Astrocyte (in vitro differentiated cells and primary cell): Measurements from ENCODE around the gene KASH5. TPM values are rescaled to one million over a fixed set of nuclear protein-coding genes. Genes with fewer than 3 reads are reported as not detected.
"Not testable (repeated sequence)": the region's sequence is repeated elsewhere in the genome, so short reads cannot be mapped to it uniquely, and the experiment has no call there.

Source experiments
- DNase-seq: peaks from one replicate; pipeline ENCODE4 v3.0.0-alpha.2; 2010; ENCODE audit warnings: low read depth
- FAIRE-seq: peaks from 2 replicates; lab custom pipeline; 2011; peaks lifted over from hg19 to GRCh38; lab: Jason Lieb, UNC
- H2AFZ ChIP-seq: 2 replicates; pipeline ENCODE4 v1.6.0; 2012; ENCODE audit warnings: low read depth, low read length, inconsistent platforms
- H3K27ac ChIP-seq: 2 replicates; pipeline ENCODE4 v1.5.1; 2011; ENCODE audit warnings: low read depth, low read length, inconsistent platforms
- H3K27me3 ChIP-seq: 2 replicates; pipeline ENCODE4 v1.6.0; 2011; ENCODE audit warnings: low read length, inconsistent platforms; ENCODE audit not compliant: insufficient read depth
- H3K36me3 ChIP-seq: 2 replicates; pipeline ENCODE4 v1.5.1; 2011; ENCODE audit warnings: low read length, inconsistent platforms; ENCODE audit not compliant: insufficient read depth
- H3K4me1 ChIP-seq: 2 replicates; pipeline ENCODE4 v1.5.1; 2011; ENCODE audit warnings: low read length, inconsistent platforms; ENCODE audit not compliant: insufficient read depth
- H3K4me2 ChIP-seq: 2 replicates; pipeline ENCODE4 v1.6.0; 2012; ENCODE audit warnings: low read length, inconsistent platforms
- H3K4me3 ChIP-seq: 2 replicates; pipeline ENCODE4 v1.5.1; 2011; ENCODE audit warnings: low read depth, mild to moderate bottlenecking, low read length, inconsistent platforms; ENCODE audit not compliant: insufficient read depth
- H3K79me2 ChIP-seq: 2 replicates; pipeline ENCODE4 v1.6.0; 2012; ENCODE audit warnings: mild to moderate bottlenecking, low read length, inconsistent platforms; ENCODE audit not compliant: insufficient read depth
- H3K9ac ChIP-seq: 2 replicates; pipeline ENCODE4 v1.6.0; 2012; ENCODE audit warnings: mild to moderate bottlenecking, low read length, inconsistent platforms
- H3K9me3 ChIP-seq: 2 replicates; pipeline ENCODE4 v1.5.1; 2012; ENCODE audit warnings: low read depth, mild to moderate bottlenecking, low read length, inconsistent platforms; ENCODE audit not compliant: insufficient read depth
- H4K20me1 ChIP-seq: 2 replicates; pipeline ENCODE4 v1.6.0; 2012; ENCODE audit warnings: low read length, inconsistent platforms; ENCODE audit not compliant: insufficient read depth
- H3K27ac Mint-ChIP-seq: one replicate; pipeline ENCODE4 v1.8.0; 2021; ENCODE audit warnings: mild to moderate bottlenecking, mixed read lengths; ENCODE audit not compliant: unreplicated experiment
- H3K27me3 Mint-ChIP-seq: one replicate; pipeline ENCODE4 v1.8.0; 2021; ENCODE audit warnings: low read depth, mixed read lengths; ENCODE audit not compliant: unreplicated experiment
- H3K36me3 Mint-ChIP-seq: one replicate; pipeline ENCODE4 v1.8.0; 2021; ENCODE audit warnings: low read depth, mixed read lengths; ENCODE audit not compliant: unreplicated experiment
- H3K4me1 Mint-ChIP-seq: one replicate; pipeline ENCODE4 v1.8.0; 2021; ENCODE audit warnings: low read depth, mixed read lengths; ENCODE audit not compliant: unreplicated experiment
- H3K4me3 Mint-ChIP-seq: one replicate; pipeline ENCODE4 v1.8.0; 2021; ENCODE audit warnings: mild to moderate bottlenecking, moderate library complexity, mixed read lengths; ENCODE audit not compliant: unreplicated experiment
- H3K9me3 Mint-ChIP-seq: one replicate; pipeline ENCODE4 v1.8.0; 2021; ENCODE audit warnings: mild to moderate bottlenecking, mixed read lengths; ENCODE audit not compliant: unreplicated experiment
- EZH2 ChIP-seq: IDR thresholded peaks from 2 replicates; pipeline ENCODE4 v1.6.1; 2012; ENCODE audit warnings: mild to moderate bottlenecking, low read length, inconsistent platforms; ENCODE audit not compliant: insufficient read depth
- total RNA-seq: library from RNA; stranded (reverse); gene quantifications from 2 replicates; pipeline ENCODE4 v1.2.1, GENCODE V29; 2021
- TF ChIP-seq, protein P1 (sequence below): IDR thresholded peaks from 2 replicates; pipeline ENCODE4 v1.5.1; 2011; ENCODE audit warnings: low read depth, mild to moderate bottlenecking, inconsistent platforms, low read length, moderate library complexity; ENCODE audit not compliant: insufficient read depth

KASH5 gene
- total RNA-seq, 1 donor from 2014 or later: not detected

DNA sequence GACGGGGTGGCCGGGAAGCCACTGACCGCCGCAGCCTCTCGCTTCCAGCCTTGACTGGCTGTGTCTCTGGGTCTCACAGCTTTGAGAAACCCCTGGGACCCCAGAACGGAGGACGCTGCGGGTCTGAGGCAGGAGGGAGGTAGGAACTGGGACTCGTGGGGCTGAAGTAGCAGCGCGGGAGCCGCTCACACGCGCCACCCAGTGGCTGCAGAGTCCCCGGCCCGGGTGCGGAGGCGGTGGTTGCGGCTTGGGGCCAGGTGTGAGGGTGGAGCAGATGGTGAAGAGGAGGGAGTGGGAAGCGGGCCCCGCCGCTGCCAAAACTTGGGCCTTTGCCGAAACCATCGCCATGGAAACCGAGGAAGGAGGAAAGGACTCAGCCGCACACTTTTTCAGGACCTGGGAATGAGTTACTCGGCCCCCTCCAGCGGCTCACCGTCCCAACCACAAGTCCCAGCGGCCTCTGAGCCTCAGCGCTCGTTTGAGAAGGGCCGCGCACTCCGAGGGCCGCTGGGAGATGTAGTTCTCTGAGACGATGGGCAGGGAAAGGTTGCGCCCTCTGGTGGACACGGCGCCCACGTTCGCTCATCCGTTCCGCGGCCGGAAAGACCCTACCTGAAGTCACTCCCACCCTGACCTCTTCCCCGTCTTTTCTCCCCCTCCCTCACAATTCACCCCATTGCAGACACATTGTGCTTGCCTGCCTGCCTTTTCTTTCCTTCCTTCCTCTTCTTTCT, 55.5 kb downstream of the KASH5 start:
- peaks cover 4% of the 10 kb centered on the region for H3K9me3 Mint-ChIP-seq
- Histone ChIP-seq H3K4me2 (peak overlapping the region; percentile 94), H3K27ac (peak overlapping the region; percentile 13), H3K36me3 (no peaks in the 10 kb centered on the region), H4K20me1 (peaks cover 4% of the 10 kb centered on the region), H2AFZ (peak overlapping the region; percentile 94), H3K4me1 (peaks cover 3% of the 10 kb centered on the region), H3K79me2 (no peaks in the 10 kb centered on the region), H3K27me3 (peaks cover 35% of the 10 kb centered on the region), H3K9me3 (no peaks in the 10 kb centered on the region), H3K4me3 (peak overlapping the region; percentile 56), H3K9ac (peak overlapping the region; percentile 79)
- peak overlapping the region; percentile 80 for H3K4me3 Mint-ChIP-seq
- H3K27ac Mint-ChIP-seq: no peak overlapping the region
- TF ChIP-seq EZH2: no peak
- TF ChIP-seq, protein P1, sequence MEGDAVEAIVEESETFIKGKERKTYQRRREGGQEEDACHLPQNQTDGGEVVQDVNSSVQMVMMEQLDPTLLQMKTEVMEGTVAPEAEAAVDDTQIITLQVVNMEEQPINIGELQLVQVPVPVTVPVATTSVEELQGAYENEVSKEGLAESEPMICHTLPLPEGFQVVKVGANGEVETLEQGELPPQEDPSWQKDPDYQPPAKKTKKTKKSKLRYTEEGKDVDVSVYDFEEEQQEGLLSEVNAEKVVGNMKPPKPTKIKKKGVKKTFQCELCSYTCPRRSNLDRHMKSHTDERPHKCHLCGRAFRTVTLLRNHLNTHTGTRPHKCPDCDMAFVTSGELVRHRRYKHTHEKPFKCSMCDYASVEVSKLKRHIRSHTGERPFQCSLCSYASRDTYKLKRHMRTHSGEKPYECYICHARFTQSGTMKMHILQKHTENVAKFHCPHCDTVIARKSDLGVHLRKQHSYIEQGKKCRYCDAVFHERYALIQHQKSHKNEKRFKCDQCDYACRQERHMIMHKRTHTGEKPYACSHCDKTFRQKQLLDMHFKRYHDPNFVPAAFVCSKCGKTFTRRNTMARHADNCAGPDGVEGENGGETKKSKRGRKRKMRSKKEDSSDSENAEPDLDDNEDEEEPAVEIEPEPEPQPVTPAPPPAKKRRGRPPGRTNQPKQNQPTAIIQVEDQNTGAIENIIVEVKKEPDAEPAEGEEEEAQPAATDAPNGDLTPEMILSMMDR: peak; percentile 55
- H3K27me3 Mint-ChIP-seq: peaks cover 37% of the 10 kb centered on the region
- FAIRE-seq (no peak), DNase-seq (peak; percentile 87)
- peaks cover 7% of the 10 kb centered on the region for H3K36me3 Mint-ChIP-seq
- no peaks in the 10 kb centered on the region for H3K4me1 Mint-ChIP-seq

DNA sequence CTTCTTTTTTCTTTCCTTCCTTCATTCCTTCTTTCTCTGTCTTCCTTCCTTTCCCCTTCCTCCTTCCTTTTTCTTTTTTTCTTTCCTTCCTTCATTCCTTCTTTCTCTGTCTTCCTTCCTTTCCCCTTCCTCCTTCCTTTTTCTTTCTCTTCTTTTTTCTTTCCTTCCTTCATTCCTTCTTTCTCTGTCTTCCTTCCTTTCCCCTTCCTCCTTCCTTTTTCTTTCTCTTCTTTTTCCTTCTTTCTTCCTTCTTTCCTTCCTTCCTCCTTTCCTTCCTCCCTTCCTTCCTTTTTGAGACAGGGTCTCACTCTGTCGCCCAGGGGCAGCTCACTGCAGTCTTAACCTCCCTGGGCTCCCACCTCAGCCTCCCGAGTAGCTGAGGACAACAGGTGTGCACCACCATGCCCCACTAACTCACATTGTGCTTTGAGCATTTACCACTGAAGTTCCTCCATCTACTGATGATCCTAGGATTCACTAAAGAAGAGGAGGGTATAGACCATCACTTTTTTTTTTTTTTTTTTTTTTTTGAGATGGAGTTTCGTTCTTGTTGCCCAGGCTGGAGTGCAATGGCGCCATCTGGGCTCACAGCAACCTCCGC, 56.2 kb downstream of the KASH5 start:
- H2AFZ ChIP-seq, H3K36me3 ChIP-seq, H3K27ac Mint-ChIP-seq, FAIRE-seq, H3K27ac ChIP-seq, H3K9ac ChIP-seq, H3K9me3 ChIP-seq, H3K4me1 ChIP-seq, H3K4me1 Mint-ChIP-seq, H3K4me3 ChIP-seq, H3K79me2 ChIP-seq, H3K9me3 Mint-ChIP-seq, DNase-seq, H4K20me1 ChIP-seq: not testable (repeated sequence)
- H3K27me3 ChIP-seq: peaks cover 28% of the 10 kb centered on the region
- Mint-ChIP-seq H3K27me3 (peaks cover 31% of the 10 kb centered on the region), H3K36me3 (peaks cover 11% of the 10 kb centered on the region), H3K4me3 (peak overlapping the region; percentile 78)
- peak overlapping the region; percentile 94 for H3K4me2 ChIP-seq

DNA sequence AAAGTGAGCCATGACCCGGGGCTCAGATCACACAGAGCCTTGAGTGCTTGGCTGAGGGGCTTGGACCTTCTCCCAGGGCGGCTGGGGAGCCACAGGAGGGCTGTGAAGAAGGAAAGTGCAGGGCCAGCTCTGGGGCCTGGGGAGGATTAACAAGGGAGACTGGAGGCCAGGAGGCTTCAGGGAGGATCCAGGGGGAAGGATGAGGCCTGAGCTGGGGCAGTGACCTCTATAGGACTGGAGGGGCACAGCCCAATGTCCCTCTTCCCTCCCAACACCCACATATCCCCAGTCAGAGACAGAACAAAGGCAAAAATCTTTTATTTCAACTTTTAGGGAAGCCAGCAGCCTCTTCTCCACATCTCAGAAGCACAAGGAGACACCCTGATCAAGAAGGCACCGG, 57.9 kb downstream of the KASH5 start:
- Histone ChIP-seq H3K4me1 (peaks cover 7% of the 10 kb centered on the region), H3K79me2 (peaks cover 10% of the 10 kb centered on the region), H3K4me2 (no peak overlapping the region), H3K27me3 (peaks cover 12% of the 10 kb centered on the region), H4K20me1 (peaks cover 4% of the 10 kb centered on the region), H3K36me3 (no peaks in the 10 kb centered on the region), H2AFZ (no peak overlapping the region), H3K27ac (no peak overlapping the region), H3K4me3 (no peak overlapping the region), H3K9ac (no peak overlapping the region), H3K9me3 (no peaks in the 10 kb centered on the region)
- peaks cover 5% of the 10 kb centered on the region for H3K4me1 Mint-ChIP-seq
- H3K9me3 Mint-ChIP-seq: no peaks in the 10 kb centered on the region
- peaks cover 13% of the 10 kb centered on the region for H3K27me3 Mint-ChIP-seq
- no peak for DNase-seq
- TF ChIP-seq, protein P1: no peak
- H3K36me3 Mint-ChIP-seq: peaks cover 16% of the 10 kb centered on the region
- H3K4me3 Mint-ChIP-seq: no peak overlapping the region
- no peak for FAIRE-seq
- no peak overlapping the region for H3K27ac Mint-ChIP-seq
